Measurements from ENCODE around the gene GALNT17. TPM values are rescaled to one million over a fixed set of nuclear protein-coding genes. Genes with fewer than 3 reads are reported as not detected.
"Not testable (repeated sequence)": the region's sequence is repeated elsewhere in the genome, so short reads cannot be mapped to it uniquely, and the experiment has no call there.

The GALNT17 gene
- total RNA-seq, 1 donor from 2014 or later = 0.36 TPM

- ATAC-seq = no peak
Measured at GRCh38 chr7:71638108-71638507, 506.2 kb downstream of the GALNT17 start.

- ATAC-seq = no peak
Measured at GRCh38 chr7:71639382-71640085, 507.6 kb downstream of the GALNT17 start.

GRCh38 chr7:71643031-71643430 is 511.1 kb downstream of the GALNT17 start:
- ATAC-seq = not testable (repeated sequence)

GRCh38 chr7:71645836-71646235 is 513.9 kb downstream of the GALNT17 start:
- no peak for ATAC-seq

GRCh38 chr7:71649812-71650211 is 517.9 kb downstream of the GALNT17 start:
- ATAC-seq = no peak

- ATAC-seq = no peak
Measured at GRCh38 chr7:71650653-71651337, 518.9 kb downstream of the GALNT17 start.

GRCh38 chr7:71652510-71652909 is 520.6 kb downstream of the GALNT17 start:
- ATAC-seq = no peak

GRCh38 chr7:71657386-71657785 is 525.4 kb downstream of the GALNT17 start:
- no peak for ATAC-seq

GRCh38 chr7:71659622-71660021 is 527.7 kb downstream of the GALNT17 start:
- ATAC-seq = no peak

GRCh38 chr7:71661671-71662224 is 529.8 kb downstream of the GALNT17 start:
- ATAC-seq = no peak

- ATAC-seq = no peak
Measured at GRCh38 chr7:71665716-71666115, 533.8 kb downstream of the GALNT17 start.

GRCh38 chr7:71668572-71668971 is 536.6 kb downstream of the GALNT17 start:
- no peak for ATAC-seq

- no peak for ATAC-seq
Measured at GRCh38 chr7:71679480-71679879, 547.5 kb downstream of the GALNT17 start.

- ATAC-seq = no peak
Measured at GRCh38 chr7:71682181-71682580, 550.2 kb downstream of the GALNT17 start.

- no peak for ATAC-seq
Measured at GRCh38 chr7:71682841-71683781, 551.2 kb downstream of the GALNT17 start.

- ATAC-seq = no peak
Measured at GRCh38 chr7:71687286-71687685, 555.3 kb downstream of the GALNT17 start.

GRCh38 chr7:71687831-71688599 is 556.1 kb downstream of the GALNT17 start:
- no peak for ATAC-seq

GRCh38 chr7:71691538-71691937 is 559.6 kb downstream of the GALNT17 start:
- no peak for ATAC-seq

- no peak for ATAC-seq
Measured at GRCh38 chr7:71694665-71695064, 562.7 kb downstream of the GALNT17 start.

GRCh38 chr7:71695186-71695585 is 563.2 kb downstream of the GALNT17 start:
- ATAC-seq = no peak

GRCh38 chr7:71696511-71696910 is 564.6 kb downstream of the GALNT17 start:
- ATAC-seq = no peak

- ATAC-seq = no peak
Measured at GRCh38 chr7:71697400-71697799, 565.5 kb downstream of the GALNT17 start.

Data from esophagus mucosa (tissue), 1 donor.